NCI-H2029 (cell line): ENCODE data around the gene LHX4.

Experiments used
- DNase-seq: peaks from one replicate; lab custom pipeline; 2025; lab: John Stamatoyannopoulos, UW

LHX4 gene

GRCh38 chr1:180257486-180257885 lies 27.4 kb downstream of the LHX4 start:
- DNase-seq = no peak

GRCh38 chr1:180258290-180258689 lies 28.2 kb downstream of the LHX4 start:
- DNase-seq = no peak

- no peak for DNase-seq
Measured at GRCh38 chr1:180258935-180259334, 28.9 kb downstream of the LHX4 start.

GRCh38 chr1:180259431-180260338 lies 29.6 kb downstream of the LHX4 start:
- no peak for DNase-seq

GRCh38 chr1:180260541-180260940 lies 30.5 kb downstream of the LHX4 start:
- DNase-seq = no peak

GRCh38 chr1:180261030-180261429 lies 31.0 kb downstream of the LHX4 start:
- no peak for DNase-seq

- no peak for DNase-seq
Measured at GRCh38 chr1:180261524-180262155, 31.6 kb downstream of the LHX4 start.

GRCh38 chr1:180262628-180263488 lies 32.8 kb downstream of the LHX4 start:
- DNase-seq = no peak

- no peak for DNase-seq
Measured at GRCh38 chr1:180264595-180264994, 34.5 kb downstream of the LHX4 start.

GRCh38 chr1:180265201-180265600 lies 35.1 kb downstream of the LHX4 start:
- DNase-seq = no peak

GRCh38 chr1:180265871-180266270 lies 35.8 kb downstream of the LHX4 start:
- DNase-seq = no peak

- DNase-seq = no peak
Measured at GRCh38 chr1:180266275-180267210, 36.5 kb downstream of the LHX4 start.

GRCh38 chr1:180267211-180267561 lies 37.1 kb downstream of the LHX4 start:
- no peak for DNase-seq

- no peak for DNase-seq
Measured at GRCh38 chr1:180267761-180268555, 37.9 kb downstream of the LHX4 start.

GRCh38 chr1:180268556-180269075 lies 38.6 kb downstream of the LHX4 start:
- no peak for DNase-seq

GRCh38 chr1:180269645-180270529 lies 39.8 kb downstream of the LHX4 start:
- no peak for DNase-seq

- DNase-seq = no peak
Measured at GRCh38 chr1:180270530-180271271, 40.6 kb downstream of the LHX4 start.
